ENCODE results near the gene NPY5R. TPM values are rescaled to one million over a fixed set of nuclear protein-coding genes. Genes with fewer than 3 reads are reported as not detected.

The NPY5R gene
- total and polyA plus RNA-seq, 2 of the 4 experiments (the other 2 are of a cell fraction) = not detected

- ChIA-PET POLR2A (ENCODE audit: unreplicated experiment) (no interaction called here), CTCF (no interaction called here)
- ATAC-seq (ENCODE audit: low read depth) = no peak
Measured at GRCh38 chr4:163398238-163398637, 54.5 kb downstream of the NPY5R start.

More at GRCh38 chr4:163398238-163398637, 54.5 kb downstream of the NPY5R start:
- Histone ChIP-seq H2BK5ac (ENCODE audit: low read depth, low read length, poor library complexity, severe bottlenecking) (no peak overlapping the region), H3K36me3 (ENCODE audit: control insufficient read depth, insufficient read depth, low read length) (no peaks in the 10 kb centered on the region), H4K20me1 (ENCODE audit: insufficient read depth, low read length) (no peaks in the 10 kb centered on the region), H4K8ac (ENCODE audit: low read depth in 2 of 2, low read length in 2 of 2) (no peak overlapping the region), H2BK15ac (ENCODE audit: low read depth, low read length) (no peak overlapping the region), H2AK9ac (replicated peaks; ENCODE audit: low read depth, low read length, poor library complexity) (no peak overlapping the region), H2AK5ac (ENCODE audit: low read depth, low read length) (no peak overlapping the region), H4K5ac (ENCODE audit: low read depth, low read length) (no peak overlapping the region), H2BK120ac (ENCODE audit: low read depth, low read length) (no peak overlapping the region), H2BK20ac (ENCODE audit: low read depth, low read length) (no peak overlapping the region), H3K56ac (ENCODE audit: extremely low read depth, insufficient read depth, low read length) (no peak overlapping the region), H3K4me2 (ENCODE audit: low read depth, low read length) (no peak overlapping the region), H3K9ac (ENCODE audit: low read depth, low read length) (no peak overlapping the region), H3K9me3 (ENCODE audit: control insufficient read depth, insufficient read depth, low read length) (no peaks in the 10 kb centered on the region), H2AFZ (replicated peaks; ENCODE audit: low read length, poor library complexity) (no peak overlapping the region), H3K4me1 (ENCODE audit: control insufficient read depth, insufficient read depth, low read length) (no peaks in the 10 kb centered on the region), H3K27me3 (ENCODE audit: control insufficient read depth, insufficient read depth, low read length) (no peaks in the 10 kb centered on the region), H3K27ac (ENCODE audit: insufficient read depth, low read length) (no peak overlapping the region), H3K18ac (ENCODE audit: low read depth, low read length) (no peak overlapping the region), H3K9me1 (ENCODE audit: insufficient read depth, low read length) (no peaks in the 10 kb centered on the region), H3K14ac (replicated peaks; ENCODE audit: low read depth, low read length) (no peak overlapping the region), H3K23ac (ENCODE audit: low read depth, low read length) (no peak overlapping the region), H3K4me3 (ENCODE audit: insufficient read depth, low read depth, low read length) (no peak overlapping the region), H3K4ac (ENCODE audit: low read depth, low read length) (no peak overlapping the region), H4K91ac (ENCODE audit: insufficient read depth, low read depth, low read length) (no peak overlapping the region), H3K79me1 (ENCODE audit: low read depth in 1 of 2, low read length in 2 of 2) (no peaks in the 10 kb centered on the region)
- dilution Hi-C loops (cut with HindIII; ENCODE audit: low sequenced_read_pairs, unreplicated experiment) = no loop called here
- intact Hi-C loops (cut with micrococcal nuclease) = no loop called here
- BruUV-seq (replicated peaks) = no TSS peak
- no peak for TF ChIP-seq MAZ (IDR thresholded peaks at IDR 0.05; ENCODE audit: borderline replicate concordance, low read depth, low read length)
- DNase-seq = no peak
- in situ Hi-C loops (cut with MboI; ENCODE audit: low sequenced_read_pairs) = no loop called here

All from IMR-90 (cell line).